Amygdala (tissue), 56 donors: ENCODE data around the gene USP4.
"Not testable (repeated sequence)": the region's sequence is repeated elsewhere in the genome, so short reads cannot be mapped to it uniquely, and the experiment has no call there.

Experiments used
- DNase-seq, 56 donors: peaks; one replicate each; lab custom pipeline; 2025; lab: John Stamatoyannopoulos, UW

The USP4 gene

DNA sequence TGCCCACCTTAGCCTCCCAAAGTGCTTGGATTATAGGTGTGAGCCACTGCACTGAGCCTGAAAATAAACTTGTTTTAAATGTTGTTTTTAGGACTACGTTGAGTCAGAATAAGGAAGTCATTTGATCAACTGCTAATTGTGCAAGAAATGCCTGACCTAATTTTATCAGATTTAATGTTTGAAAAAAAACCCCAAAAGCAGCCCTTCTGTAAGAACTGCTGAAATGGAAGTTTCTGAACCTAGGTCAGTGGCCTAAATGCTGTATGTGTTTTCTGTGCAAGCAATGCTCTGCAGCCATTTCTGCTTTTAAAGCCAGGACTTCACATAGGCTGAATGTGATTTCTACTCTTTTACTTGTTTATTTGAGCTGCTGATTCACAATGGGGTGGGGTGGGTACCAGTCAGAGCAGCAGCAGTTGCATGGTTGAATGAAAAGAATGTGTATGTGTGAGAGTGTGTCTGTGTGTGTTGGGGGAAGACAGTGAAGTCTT is 11.7 kb upstream of the USP4 start:
- no peak for DNase-seq

DNA sequence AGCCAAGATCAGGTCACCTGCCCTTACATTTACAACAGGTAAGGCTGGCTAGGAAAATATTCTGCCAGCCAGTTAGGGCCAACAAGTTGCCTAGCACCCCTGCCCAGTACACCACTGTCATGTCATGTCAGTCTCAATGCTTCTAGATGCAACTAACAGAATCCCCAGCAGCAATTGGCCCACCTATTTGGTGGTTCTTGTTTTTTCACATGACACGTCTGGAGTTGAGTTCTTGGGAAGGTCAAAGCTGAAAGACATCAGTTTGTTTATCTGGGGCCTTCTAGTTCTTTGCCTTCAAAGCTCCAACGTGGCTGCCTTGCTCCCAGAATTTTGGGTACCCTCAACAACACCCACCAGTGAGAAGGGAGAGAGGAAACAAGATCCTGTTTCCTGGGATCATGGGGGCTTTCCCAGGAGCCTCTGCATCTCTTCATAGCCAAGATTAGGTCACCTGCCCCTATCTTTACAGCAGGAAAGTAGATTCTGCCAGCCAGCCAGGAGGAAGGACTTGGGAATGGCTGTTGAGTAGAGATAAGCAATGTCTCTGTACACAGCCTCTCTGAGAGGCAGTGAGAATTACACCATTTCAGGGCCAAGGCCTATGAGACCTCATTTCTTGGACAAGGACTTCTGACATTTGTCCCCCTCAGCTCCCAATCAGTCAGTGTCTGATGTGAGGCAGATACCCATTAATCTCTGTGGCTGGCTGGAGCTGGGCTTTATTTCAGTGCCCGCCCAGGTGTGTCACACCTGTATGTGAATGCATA is 9.7 kb upstream of the USP4 start:
- no peak for DNase-seq

DNA sequence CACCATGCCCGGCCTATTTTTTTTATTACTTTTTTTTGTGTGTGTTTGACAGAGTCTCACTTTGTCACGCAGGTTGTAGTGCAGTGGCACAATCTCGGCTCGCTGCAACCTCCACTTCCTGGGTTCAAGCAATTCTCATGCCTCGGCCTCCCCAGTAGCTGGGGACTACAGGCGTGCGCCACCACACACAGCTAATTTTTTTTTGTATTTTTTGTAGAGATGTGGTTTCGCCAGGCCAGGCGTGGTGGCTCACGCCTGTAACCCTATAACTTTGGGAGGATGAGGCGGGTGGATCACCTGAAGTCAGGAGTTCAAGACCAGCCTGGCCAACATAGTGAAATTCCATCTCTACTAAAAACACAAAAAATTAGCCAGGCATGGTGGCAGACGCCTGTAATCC is 8.5 kb upstream of the USP4 start:
- DNase-seq, result not testable (repeated sequence)

DNA sequence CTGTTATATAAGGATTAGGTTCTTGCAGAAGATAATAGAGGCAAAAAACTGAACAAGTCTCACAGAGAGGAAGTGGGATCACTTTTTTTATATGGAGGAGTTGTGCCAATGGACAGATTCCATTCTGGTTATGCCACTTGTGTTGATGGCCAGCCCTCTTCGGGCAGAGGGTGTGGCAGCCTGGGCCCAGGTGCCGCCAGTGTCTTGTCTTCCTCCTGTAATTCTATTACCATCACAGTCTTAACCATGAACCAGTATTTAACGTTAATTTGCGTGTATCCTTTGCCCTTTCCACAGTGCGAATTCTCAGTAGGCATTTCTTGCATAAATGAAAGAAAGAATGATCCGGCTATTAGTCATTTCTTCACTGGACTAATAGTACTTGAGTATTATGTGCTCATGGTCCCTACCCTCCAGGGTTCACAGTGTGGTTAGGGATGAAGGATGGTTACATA is 7.0 kb upstream of the USP4 start:
- DNase-seq, result no peak

GRCh38 chr3:49343163-49343562 is 3.3 kb upstream of the USP4 start:
- DNase-seq, result no peak

DNA sequence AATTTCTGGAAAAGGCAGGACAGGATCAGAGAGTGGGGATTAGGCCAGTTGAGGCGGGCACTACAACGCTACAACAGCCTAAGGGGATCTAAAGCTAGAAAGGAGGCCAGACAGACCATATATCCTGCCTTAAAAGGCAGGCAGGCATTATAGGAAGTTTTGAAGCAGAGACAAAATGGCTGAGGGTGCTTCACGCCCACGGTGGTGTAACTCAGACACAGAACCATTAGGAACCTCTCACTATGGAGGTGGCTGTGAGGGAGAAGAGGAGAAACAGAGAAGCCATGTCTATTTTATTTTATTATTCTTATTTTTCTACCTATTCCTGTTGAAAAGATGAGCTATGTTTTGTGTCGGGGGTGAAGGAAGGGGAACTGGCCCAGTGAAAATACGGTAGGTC is 2.1 kb upstream of the USP4 start:
- no peak for DNase-seq

DNA sequence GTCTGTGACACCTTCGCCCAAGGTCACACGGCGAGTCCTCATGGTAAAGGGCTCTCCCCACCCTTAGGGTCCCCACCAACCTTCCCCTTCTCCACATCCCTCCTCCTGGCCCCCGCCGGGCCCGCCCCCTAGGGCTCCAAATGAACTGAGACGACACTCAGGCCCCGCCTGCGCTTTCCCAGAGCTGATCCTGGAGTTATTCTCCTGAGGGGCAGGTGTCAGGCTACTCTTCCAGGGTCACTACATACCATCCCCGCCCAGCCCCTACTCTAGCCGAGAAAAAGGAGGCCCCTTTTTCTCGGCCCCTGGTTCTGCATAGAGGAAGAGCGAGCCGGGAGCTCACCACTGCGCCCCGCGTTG is 292 bp downstream of the USP4 start:
- peak in 5 of 56 donors; percentile 23 to 56 (median 39) for DNase-seq

- DNase-seq, result no peak
Observed at GRCh38 chr3:49333916-49334633, 5.8 kb downstream of the USP4 start.

DNA sequence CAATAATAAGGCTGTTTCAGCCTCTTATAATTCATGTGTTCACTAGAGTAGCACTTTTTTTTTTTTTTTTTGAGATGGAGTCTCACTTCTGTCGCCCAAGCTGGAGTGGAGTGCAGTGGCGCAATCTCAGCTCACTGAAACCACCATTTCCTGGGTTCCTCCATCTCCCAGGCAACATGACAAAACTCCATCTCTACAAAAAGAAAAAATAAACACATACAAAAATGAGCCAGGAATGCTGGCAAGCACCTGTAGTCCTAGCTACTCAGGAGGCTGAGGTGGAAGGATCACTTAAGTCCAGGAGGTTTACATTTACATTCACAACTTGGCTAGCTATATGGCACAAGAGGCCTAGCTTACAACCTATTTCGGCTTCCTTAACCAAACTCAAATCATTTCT is 6.8 kb downstream of the USP4 start:
- DNase-seq, result peak in 2 of 56 donors; percentile 15 to 18

DNA sequence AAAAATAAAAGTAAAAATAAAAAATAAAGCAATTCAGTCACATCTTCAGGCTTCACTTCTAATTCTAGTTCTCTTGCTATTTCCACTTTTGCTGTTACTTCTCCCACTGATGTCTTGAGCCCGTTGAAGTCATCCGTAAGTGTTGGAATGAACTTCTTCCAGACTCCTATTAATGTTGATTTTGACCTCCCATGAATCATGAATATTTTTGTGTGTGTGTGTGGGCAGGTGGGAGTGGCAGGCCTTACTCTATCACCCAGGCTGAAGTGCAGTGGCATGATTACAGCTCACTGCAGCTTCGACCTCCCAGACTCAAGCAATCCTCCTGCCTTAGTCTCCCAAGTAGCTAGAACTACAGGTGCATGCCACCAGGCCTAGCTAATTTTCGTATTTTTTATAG is 10.7 kb downstream of the USP4 start:
- no peak for DNase-seq

DNA sequence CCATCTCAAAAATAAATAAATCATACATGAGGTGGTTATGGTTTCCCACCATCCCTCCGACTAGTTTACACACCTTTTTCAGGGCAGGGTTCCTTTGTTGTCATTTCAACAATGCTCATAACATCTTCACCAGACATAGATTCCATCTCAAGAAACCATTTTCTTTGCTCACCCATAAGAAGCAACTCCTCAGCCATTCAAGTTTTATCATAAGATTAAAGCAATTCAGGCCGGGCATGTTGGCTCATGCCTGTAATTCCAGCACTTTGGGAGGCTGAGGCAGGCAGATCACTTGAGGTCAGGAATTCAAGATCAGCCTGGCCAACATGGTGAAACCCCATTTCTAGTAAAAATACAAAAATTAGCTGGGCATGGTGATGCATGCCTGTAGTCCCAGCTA is 11.5 kb downstream of the USP4 start:
- not testable (repeated sequence) for DNase-seq

DNA sequence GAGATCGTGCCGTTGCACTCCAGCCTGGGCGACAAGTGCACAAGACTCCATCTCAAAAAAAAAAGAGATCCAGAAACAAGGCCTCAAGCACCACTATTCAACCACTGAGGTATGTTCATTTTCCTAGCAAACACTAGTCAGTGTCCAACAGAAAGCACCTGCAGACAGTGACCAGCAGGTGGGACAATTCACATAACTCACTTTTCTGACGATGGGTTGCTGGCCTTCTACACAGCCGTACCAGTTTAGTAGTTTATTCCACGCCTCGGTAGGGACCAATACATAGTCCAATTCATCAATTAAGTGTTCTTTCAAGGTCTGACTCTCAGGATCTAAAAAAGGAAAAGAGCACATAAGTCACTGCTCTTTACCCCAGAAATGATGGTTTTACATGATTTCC is 12.4 kb downstream of the USP4 start:
- no peak for DNase-seq

DNA sequence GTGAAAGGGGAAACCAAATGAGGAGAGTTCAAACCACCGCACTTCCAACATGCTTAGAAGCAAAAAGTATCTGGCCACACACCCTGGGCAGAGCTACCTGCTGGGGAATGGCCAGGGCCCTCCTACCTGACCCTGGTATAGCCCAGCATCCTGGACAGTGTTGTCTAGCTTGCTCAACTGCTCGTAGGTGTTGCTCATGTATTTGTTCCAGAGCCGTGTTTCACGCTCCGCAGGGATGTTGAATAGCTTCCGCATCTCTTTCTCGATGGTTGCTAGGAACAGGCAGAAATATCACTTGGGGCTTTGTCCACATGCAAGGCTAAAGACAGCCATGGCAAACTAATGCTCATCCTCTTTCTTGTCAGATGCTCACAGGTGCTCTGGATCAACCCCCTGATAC is 15.1 kb downstream of the USP4 start:
- DNase-seq, result no peak

DNA sequence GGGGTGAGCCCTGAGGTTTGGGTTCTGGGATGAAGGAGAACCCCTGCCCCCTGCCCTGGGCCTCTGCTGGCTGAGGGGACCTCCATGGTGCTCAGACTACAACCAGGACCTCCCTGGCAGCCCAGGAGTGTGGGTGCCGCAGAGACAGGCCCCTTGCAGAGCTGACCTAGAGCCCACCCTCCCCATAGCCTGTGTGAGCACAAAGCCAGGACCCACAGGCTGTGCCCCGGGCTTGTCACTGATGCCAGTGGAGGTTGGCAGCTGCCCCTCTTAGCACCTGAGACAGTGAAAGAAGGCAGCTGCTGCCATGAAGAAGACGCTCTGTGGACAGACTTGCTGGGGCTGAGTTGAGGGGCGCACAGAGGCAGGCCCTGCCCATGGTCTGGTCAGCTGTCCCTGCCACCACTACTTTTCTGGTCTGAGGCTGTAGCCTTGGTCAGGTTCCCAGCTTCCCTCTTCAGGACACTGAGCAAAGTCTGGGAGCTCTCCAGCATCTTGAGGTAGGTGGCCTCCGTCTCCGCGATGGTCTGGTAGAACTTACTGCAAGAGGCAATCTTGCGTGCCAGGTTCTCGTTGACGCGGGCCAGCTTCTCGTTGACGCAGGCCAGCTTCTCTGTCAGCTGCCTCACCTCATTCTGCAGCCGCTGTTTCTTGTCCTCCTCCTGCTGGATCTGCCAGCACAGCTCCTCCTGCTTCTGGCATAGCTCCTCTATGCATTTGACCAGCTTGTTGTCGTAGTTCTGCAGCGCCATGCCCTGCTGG is 23.0 kb downstream of the USP4 start:
- peak in 24 of 56 donors; percentile 7 to 84 (median 19) for DNase-seq

DNA sequence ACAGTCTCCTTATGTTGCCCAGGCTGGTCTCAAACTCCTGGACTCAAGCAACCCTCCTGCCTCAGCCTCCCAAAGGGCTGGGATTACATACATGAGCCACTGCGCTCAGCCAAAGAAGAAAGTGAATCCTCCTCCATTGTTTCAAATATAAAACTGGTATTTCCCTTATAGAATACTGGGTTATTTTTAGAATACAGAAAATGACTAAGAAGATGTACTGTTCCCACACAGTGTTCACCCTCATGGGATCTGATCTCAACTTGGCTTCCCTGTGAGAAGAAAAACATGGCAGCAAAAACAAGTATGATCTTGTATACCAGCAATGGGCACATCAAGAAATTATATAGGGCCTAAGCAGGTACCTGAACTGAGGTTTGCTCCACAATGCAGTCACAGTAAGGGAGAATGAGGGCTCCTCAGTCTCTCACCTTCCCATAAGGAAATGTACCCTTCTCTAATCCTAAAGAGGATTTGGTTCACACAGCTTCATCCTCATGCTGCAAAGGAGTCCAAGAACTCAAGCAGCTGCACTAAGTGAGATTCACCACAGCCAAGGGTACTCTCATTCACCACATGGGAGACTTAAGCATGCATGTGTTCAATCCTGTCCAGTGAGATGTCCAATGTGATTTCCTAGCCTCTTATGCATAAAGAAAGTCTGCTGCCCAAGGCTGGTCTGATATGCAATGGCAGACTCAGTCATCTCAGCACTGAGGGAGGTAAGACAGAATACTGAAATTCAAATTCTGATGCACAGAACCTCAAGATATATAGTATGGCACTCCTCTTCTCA is 25.8 kb downstream of the USP4 start:
- DNase-seq, result no peak

DNA sequence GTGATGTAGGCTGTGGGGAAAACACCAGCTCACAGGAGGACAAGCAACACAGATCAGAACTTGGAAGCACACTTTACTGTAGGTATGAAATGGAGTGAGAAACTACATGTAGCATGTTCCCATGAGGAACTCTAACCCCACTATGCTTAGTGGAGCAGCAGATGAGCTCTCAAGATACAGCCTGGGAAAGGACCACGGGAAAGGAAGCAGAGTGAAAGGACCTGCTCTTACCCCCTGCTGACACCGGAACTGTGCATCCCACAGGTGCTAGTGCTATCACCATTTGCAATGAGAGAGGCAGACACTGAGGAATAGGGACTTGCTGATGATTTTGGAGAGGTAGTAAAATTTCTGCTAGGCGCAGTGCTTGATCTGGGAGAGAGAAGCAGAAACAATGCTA is 28.6 kb downstream of the USP4 start:
- DNase-seq, result no peak

DNA sequence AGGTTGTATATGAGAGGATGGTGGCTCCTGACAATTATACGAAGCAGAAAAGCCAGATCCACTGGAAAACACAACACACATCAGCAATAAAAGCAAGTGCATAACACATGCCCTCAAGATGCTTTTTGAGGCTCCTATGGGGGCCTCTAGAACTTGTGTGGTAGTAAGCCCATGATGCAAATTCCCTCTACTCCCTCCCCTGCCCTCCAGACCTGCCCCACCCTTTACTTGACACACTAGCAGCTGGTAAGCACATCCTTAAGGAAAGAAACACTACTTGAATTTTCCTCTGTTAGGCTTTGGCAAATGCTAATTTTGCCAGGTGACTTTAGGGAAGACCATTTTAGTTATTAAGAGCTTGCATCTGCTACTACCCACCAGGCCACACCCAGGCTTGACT is 29.2 kb downstream of the USP4 start:
- DNase-seq, result no peak

- DNase-seq, result no peak
Observed at GRCh38 chr3:49305608-49306007, 34.2 kb downstream of the USP4 start.

DNA sequence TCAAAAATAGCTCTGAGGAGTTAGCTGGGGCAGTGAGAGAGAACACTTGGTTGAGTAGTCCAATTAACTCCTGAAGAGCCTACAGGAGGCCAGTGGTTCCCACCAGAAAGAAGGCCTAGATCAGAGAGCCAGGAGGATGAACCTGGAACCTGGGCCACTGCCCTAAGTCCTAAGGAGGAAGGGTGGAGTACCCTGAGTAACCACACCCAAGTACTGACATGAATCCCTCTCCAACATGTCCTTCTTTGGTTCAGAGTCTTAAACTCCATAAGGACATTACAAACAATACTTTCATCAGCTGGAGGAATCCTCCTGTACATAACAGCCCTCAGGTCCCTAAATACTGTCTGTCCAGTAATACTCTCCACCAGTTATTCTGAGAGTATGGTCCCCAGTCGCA is 37.2 kb downstream of the USP4 start:
- no peak for DNase-seq

DNA sequence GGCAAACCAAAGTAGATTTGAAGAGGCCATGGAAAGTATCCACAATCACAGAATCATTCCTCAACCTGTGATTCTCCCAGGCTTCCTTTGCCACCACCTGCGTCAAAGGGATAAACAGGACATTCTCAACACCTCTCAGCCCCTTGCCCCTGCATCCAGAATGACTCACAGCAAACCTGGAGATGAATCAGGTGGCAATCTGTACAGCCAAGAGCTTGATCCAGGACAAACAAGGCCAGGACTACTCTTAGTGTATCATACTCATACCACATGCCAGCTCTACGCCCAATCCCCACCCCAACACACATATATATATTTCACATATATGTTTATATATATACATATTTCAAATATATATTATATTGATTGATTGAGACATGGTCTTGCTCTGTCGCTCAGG is 39.3 kb downstream of the USP4 start:
- no peak for DNase-seq
